Measurements from ENCODE around the gene C2orf72. TPM values are rescaled to one million over a fixed set of nuclear protein-coding genes. Genes with fewer than 3 reads are reported as not detected.

Gene C2orf72
- total and polyA plus RNA-seq, 2 donors (not counting 1 experiment from before 2014, with no cell fraction given) = not detected

DNA sequence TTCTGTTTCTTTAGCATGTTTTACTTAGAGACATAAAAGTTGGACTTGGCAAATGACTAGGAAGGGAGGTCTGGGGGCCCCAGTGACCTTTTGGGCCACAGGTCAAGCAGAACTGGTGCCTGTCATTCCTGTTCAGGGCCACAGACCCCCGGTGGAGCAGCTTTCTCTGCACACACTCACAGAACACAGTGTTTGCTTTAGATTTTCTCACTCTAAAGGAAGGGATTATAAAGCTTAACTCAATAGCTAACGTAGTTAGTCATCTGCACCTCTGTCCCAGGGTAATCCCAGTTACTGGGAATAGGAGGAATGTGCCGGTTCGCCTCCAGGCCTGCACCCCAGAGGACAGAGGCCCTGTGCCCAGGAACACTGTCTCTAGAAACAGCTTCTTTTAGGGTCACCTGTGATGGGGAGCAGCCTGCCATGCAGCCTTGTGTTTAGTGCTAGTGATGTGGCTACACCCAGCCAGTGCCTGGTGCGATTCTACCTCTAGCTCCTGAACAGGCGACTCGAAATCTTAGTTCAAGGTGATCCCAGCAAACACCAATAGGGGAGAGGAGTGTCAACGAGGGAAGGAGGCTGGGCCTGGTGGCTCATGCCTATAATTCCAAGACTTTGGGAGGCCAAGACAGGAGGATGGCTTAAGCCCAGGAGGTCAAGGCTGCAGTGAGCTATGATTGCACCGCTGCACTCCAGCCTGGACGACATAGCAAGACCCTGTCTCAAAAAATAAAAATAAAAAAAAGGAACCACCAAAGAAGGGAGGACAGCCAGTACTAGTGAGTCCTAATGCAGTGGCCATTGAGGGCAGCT lies 29.8 kb upstream of the C2orf72 start:
- Histone ChIP-seq H2AFZ (ENCODE audit: insufficient read depth, low read depth, low read length, poor library complexity, severe bottlenecking) (no peak overlapping the region), H4K20me1 (ENCODE audit: control insufficient read depth, insufficient read depth, low read length, poor library complexity, severe bottlenecking) (no peaks in the 10 kb centered on the region), H3K36me3 (replicated peaks in 1 of 2; ENCODE audit: control extremely low read depth in 1 of 2, control insufficient read depth in 1 of 2, extremely low read depth in 1 of 2, insufficient read depth in 2 of 2, low read length in 1 of 2) (no peaks in the 10 kb centered on the region), H3K4me3 (ENCODE audit: control extremely low read depth in 1 of 5, extremely low read depth in 1 of 5, insufficient read depth in 1 of 5, low read depth in 2 of 5, low read length in 4 of 5) (no peak overlapping the region), H3K4me2 (replicated peaks; ENCODE audit: low read depth, low read length, poor library complexity, severe bottlenecking) (no peak overlapping the region), H3K9me3 (ENCODE audit: control extremely low read depth in 1 of 3, control insufficient read depth in 2 of 3, insufficient read depth in 1 of 3, low read length in 2 of 3) (peaks cover 0 to 12% (median 0%) of the 10 kb centered on the region in 3 donors), H3K27ac (ENCODE audit: low read length in 2 of 2) (no peak overlapping the region), H3K4me1 (ENCODE audit: control insufficient read depth in 2 of 2, insufficient read depth in 2 of 2, low read length in 2 of 2) (no peaks in the 10 kb centered on the region), H3K79me2 (ENCODE audit: control insufficient read depth, insufficient read depth, low read length) (no peaks in the 10 kb centered on the region), H3K9ac (ENCODE audit: low read length) (no peak overlapping the region), H3K27me3 (replicated peaks in 1 of 4; ENCODE audit: control extremely low read depth in 1 of 4, control insufficient read depth in 3 of 4, insufficient read depth in 4 of 4, low read length in 3 of 4) (peaks cover 0 to 7% (median 0%) of the 10 kb centered on the region in 4 experiments)
- Mint-ChIP-seq H3K27me3 (peaks cover 14% of the 10 kb centered on the region), H3K9me3 (ENCODE audit: insufficient read depth) (peaks cover 6% of the 10 kb centered on the region), H3K27ac (no peak overlapping the region), H3K4me1 (no peaks in the 10 kb centered on the region), H3K4me3 (no peak overlapping the region)
- intact Hi-C loops (cut with micrococcal nuclease) = no loop called here
- POLR2A ChIA-PET = interaction anchor here (0.5 kb wide), 1 partner anchor 140 kb away, joined by 4 read pairs; no protein-coding TSS in a partner anchor
- CTCF ChIA-PET = no interaction called here
- DNase-seq (no peak), ATAC-seq (ENCODE audit: low read depth) (no peak)
- 100% methylated on average over 3 of the region's 10 CpGs for WGBS (ENCODE audit: insufficient coverage)
- TF ChIP-seq EZH2 (IDR thresholded peaks at IDR 0.05; ENCODE audit: borderline replicate concordance, insufficient read depth, low read depth, low read length, poor library complexity, severe bottlenecking) (no peak), CTCF (IDR thresholded peaks at IDR 0.05) (no peak)

- Mint-ChIP-seq H3K4me1 (no peaks in the 10 kb centered on the region), H3K4me3 (no peak overlapping the region), H3K9me3 (ENCODE audit: insufficient read depth) (peaks cover 6% of the 10 kb centered on the region), H3K27ac (no peak overlapping the region), H3K27me3 (peaks cover 18% of the 10 kb centered on the region)
- Histone ChIP-seq H3K27ac (ENCODE audit: low read length in 2 of 2) (no peak overlapping the region), H3K9ac (ENCODE audit: low read length) (no peak overlapping the region), H4K20me1 (ENCODE audit: control insufficient read depth, insufficient read depth, low read length, poor library complexity, severe bottlenecking) (no peaks in the 10 kb centered on the region), H3K9me3 (ENCODE audit: control extremely low read depth in 1 of 3, control insufficient read depth in 2 of 3, insufficient read depth in 1 of 3, low read length in 2 of 3) (peaks cover 0 to 11% (median 0%) of the 10 kb centered on the region in 3 donors), H3K4me2 (replicated peaks; ENCODE audit: low read depth, low read length, poor library complexity, severe bottlenecking) (no peak overlapping the region), H3K4me3 (ENCODE audit: control extremely low read depth in 1 of 5, extremely low read depth in 1 of 5, insufficient read depth in 1 of 5, low read depth in 2 of 5, low read length in 4 of 5) (no peak overlapping the region), H2AFZ (ENCODE audit: insufficient read depth, low read depth, low read length, poor library complexity, severe bottlenecking) (no peak overlapping the region), H3K79me2 (ENCODE audit: control insufficient read depth, insufficient read depth, low read length) (no peaks in the 10 kb centered on the region), H3K27me3 (replicated peaks in 1 of 4; ENCODE audit: control extremely low read depth in 1 of 4, control insufficient read depth in 3 of 4, insufficient read depth in 4 of 4, low read length in 3 of 4) (peaks cover 0 to 3% (median 0%) of the 10 kb centered on the region in 4 experiments), H3K4me1 (ENCODE audit: control insufficient read depth in 2 of 2, insufficient read depth in 2 of 2, low read length in 2 of 2) (no peaks in the 10 kb centered on the region), H3K36me3 (replicated peaks in 1 of 2; ENCODE audit: control extremely low read depth in 1 of 2, control insufficient read depth in 1 of 2, extremely low read depth in 1 of 2, insufficient read depth in 2 of 2, low read length in 1 of 2) (no peaks in the 10 kb centered on the region)
- TF ChIP-seq EZH2 (IDR thresholded peaks at IDR 0.05; ENCODE audit: borderline replicate concordance, insufficient read depth, low read depth, low read length, poor library complexity, severe bottlenecking) (no peak), CTCF (IDR thresholded peaks at IDR 0.05) (no peak)
- CTCF ChIA-PET = no interaction called here
- no peak for ATAC-seq (ENCODE audit: low read depth)
- intact Hi-C loops (cut with micrococcal nuclease) = no loop called here
- no peak for DNase-seq
- WGBS (ENCODE audit: insufficient coverage) = 98% methylated on average over 5 of the region's 6 CpGs
- POLR2A ChIA-PET = no interaction called here
Observed at GRCh38 chr2:231008131-231008530, 29.2 kb upstream of the C2orf72 start.

All from B cell (primary cell).